Activated CD8-positive, alpha-beta T cell treated with anti-CD3 and anti-CD28 coated beads, Interleukin-2, amount 10 ng/mL, durations not matched to agents 7 days and 5 days (primary cell): ENCODE results near the gene KLK10. TPM values are rescaled to one million over a fixed set of nuclear protein-coding genes. Genes with fewer than 3 reads are reported as not detected.

Experiments
- ATAC-seq: fragments of 150-1000 bp; cut with Tn5 transposase; one replicate; pipeline ENCODE4 v1.10.0; 2021; ENCODE audit warnings: moderate library complexity
- CTCF ChIA-PET: fragments of 350-600 bp; sonication (Branson Sonifier 250); formaldehyde crosslinking; loops from one replicate; lab custom pipeline; 2021; ENCODE audit warnings: antibody characterized with exemption; lab: Charles Lee
- POLR2A ChIA-PET: fragments of 350-600 bp; sonication (Branson Sonifier 250); formaldehyde crosslinking; loops from one replicate; lab custom pipeline; 2021; ENCODE audit warnings: antibody characterized with exemption; lab: Charles Lee
- DNase-seq: peaks from one replicate; pipeline ENCODE4 v3.0.0-alpha.2; 2020
- H3K27ac Mint-ChIP-seq: one replicate; pipeline ENCODE4 v1.8.0; 2021; ENCODE audit warnings: mild to moderate bottlenecking, mixed read lengths
- H3K27me3 Mint-ChIP-seq: one replicate; pipeline ENCODE4 v1.8.0; 2021; ENCODE audit warnings: low read depth, mixed read lengths
- H3K36me3 Mint-ChIP-seq: one replicate; pipeline ENCODE4 v1.8.0; 2021; ENCODE audit warnings: low read depth, mixed read lengths
- H3K4me1 Mint-ChIP-seq: one replicate; pipeline ENCODE4 v1.8.0; 2021; ENCODE audit warnings: low read depth, mixed read lengths
- H3K4me3 Mint-ChIP-seq: one replicate; pipeline ENCODE4 v1.8.0; 2021; ENCODE audit warnings: mild to moderate bottlenecking, mixed read lengths
- H3K9me3 Mint-ChIP-seq: one replicate; pipeline ENCODE4 v1.8.0; 2022; ENCODE audit warnings: mixed read lengths; ENCODE audit not compliant: insufficient read depth
- total RNA-seq, 2 experiments: library from RNA; stranded (reverse); gene quantifications; one replicate each; pipeline ENCODE4 v1.2.3, GENCODE V29; 2021

The KLK10 gene, protein sequence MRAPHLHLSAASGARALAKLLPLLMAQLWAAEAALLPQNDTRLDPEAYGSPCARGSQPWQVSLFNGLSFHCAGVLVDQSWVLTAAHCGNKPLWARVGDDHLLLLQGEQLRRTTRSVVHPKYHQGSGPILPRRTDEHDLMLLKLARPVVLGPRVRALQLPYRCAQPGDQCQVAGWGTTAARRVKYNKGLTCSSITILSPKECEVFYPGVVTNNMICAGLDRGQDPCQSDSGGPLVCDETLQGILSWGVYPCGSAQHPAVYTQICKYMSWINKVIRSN
- total RNA-seq, result not detected

DNA sequence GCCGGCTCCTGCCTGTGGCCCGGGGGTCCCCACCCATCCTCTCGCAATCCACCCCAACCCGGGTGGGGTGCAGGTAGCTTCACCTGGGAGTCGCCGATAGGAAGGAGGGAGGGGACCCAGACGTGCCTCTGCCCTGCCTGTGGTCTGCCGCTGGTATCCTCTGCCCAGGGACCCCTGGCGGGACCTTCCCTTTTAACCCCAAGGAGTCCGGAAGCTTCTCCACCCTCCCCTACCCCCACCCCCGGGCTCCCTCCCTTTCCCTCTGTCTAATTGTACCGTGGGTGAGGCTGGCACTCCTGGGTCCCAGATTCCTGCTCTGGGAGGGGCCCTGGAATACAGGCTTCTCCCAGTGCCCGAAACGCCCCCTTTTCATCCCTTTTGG, at the start of gene KLK10:
Gene KLK10 (minus strand): TSS at position 166 of the 382 bp plus-strand sequence. CDS start 579 bp downstream, outside the sequence.
- Mint-ChIP-seq H3K27me3 (peaks cover 59% of the 10 kb centered on the region), H3K4me1 (peaks cover 20% of the 10 kb centered on the region), H3K4me3 (no peak within 1 kb of the TSS), H3K27ac (no peak within 1 kb of the TSS), H3K36me3 (no peaks in the 10 kb centered on the region), H3K9me3 (no peaks in the 10 kb centered on the region)
- no peak for DNase-seq
- ChIA-PET CTCF (no interaction called here), POLR2A (interaction anchor here (0.6 kb wide), 1 partner anchor 540 kb away, joined by 3 read pairs; no protein-coding TSS in a partner anchor)
- no peak for ATAC-seq

DNA sequence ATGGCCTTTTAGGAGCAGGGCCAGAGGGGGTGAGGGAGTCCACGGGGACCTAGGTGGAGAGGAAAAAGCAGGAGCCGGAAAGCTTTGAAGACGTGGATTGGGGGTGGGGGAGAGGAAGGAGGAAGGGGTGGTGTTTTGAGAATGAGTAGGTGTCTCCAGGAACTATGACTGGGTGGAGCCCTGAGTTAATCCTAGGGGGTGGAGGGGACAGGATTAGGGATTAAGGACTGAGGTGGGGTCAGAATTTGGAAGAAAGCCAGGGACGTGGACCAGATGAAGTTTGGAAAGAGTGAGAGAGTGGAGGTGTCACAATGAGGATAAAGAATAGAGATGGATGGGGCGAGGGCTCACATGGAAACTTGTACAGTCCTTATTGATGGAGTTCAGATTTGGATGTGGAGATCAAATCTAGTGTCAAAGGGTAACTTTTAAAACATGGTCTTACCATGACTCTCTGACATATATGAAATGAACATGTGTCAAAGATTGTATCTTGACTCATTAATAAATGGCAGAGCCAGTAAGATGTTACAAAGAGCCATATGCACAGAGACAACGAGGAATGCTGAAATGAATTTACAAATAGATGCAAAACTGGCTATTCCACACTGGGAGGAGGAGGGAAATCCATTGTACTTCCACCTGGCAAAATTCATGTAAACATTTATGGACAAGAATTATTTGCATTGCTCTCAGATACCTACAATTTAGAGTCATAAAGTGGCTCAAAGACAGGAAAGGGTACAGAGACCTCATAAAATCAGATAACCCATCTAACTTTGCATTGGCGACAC, 47.1 kb upstream of the KLK10 start:
- Mint-ChIP-seq H3K4me1 (no peaks in the 10 kb centered on the region), H3K27ac (no peak overlapping the region), H3K4me3 (no peak overlapping the region), H3K27me3 (peaks cover 32% of the 10 kb centered on the region), H3K36me3 (no peaks in the 10 kb centered on the region), H3K9me3 (no peaks in the 10 kb centered on the region)
- ATAC-seq (no peak), DNase-seq (no peak)
- CTCF ChIA-PET, result no interaction called here
- POLR2A ChIA-PET, result no interaction called here

GRCh38 chr19:51065221-51065960, 45.9 kb upstream of the KLK10 start:
- DNase-seq (no peak), ATAC-seq (no peak)
- Mint-ChIP-seq H3K27me3 (peaks cover 34% of the 10 kb centered on the region), H3K4me1 (no peaks in the 10 kb centered on the region), H3K36me3 (no peaks in the 10 kb centered on the region), H3K9me3 (no peaks in the 10 kb centered on the region), H3K4me3 (no peak overlapping the region), H3K27ac (no peak overlapping the region)
- ChIA-PET CTCF (no interaction called here), POLR2A (no interaction called here)

DNA sequence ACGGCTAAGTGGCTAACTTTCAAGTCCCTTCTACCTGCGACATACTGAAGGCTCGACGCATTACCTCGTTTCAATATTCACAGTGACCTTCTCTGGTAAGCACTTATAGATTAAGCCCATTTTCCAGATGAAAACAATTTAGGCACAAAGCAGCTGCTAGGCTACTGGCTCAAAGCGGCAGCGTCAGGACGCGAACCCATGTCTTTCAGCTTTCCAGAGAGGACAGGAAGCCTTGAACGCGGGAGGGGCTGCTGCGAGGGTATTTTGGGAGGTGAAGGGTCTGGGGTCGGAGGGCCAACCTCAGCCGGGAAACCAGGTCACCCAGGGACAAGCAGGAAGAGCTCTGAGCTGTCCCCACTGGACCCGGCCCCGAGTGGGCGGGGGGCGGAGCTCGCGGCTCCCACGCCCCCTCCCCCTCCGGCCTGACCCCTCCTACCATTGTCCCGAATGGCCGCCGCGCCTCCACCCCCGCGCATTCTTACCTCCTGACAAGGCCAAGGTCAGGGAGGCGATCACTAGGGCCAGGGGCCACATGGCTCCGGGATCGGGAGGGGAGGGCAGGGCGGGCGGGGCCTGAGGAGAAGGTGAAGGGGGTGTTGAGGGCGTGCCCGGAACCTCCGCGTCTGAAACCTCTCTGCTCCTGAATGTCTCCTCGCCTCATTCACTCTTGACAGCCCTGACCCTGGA, 45.2 kb upstream of the KLK10 start, which contains the start of gene KLK13:
Gene KLK13 (minus strand): TSS at position 559 of the 687 bp plus-strand sequence. CDS start 25 bp downstream, at position 534.
- Mint-ChIP-seq H3K9me3 (no peaks in the 10 kb centered on the region), H3K27me3 (peaks cover 33% of the 10 kb centered on the region), H3K36me3 (no peaks in the 10 kb centered on the region), H3K27ac (no peak within 1 kb of the TSS), H3K4me1 (no peaks in the 10 kb centered on the region), H3K4me3 (no peak within 1 kb of the TSS)
- ChIA-PET POLR2A (no interaction called here), CTCF (no interaction called here)
- no peak for DNase-seq
- no peak for ATAC-seq

GRCh38 chr19:51063664-51064063, 44.2 kb upstream of the KLK10 start:
- DNase-seq (no peak), ATAC-seq (no peak)
- H3K4me1 Mint-ChIP-seq, result no peaks in the 10 kb centered on the region
- no peaks in the 10 kb centered on the region for H3K36me3 Mint-ChIP-seq
- H3K27me3 Mint-ChIP-seq, result peaks cover 36% of the 10 kb centered on the region
- no peak overlapping the region for H3K27ac Mint-ChIP-seq
- no peak overlapping the region for H3K4me3 Mint-ChIP-seq
- no peaks in the 10 kb centered on the region for H3K9me3 Mint-ChIP-seq
- CTCF ChIA-PET, result interaction anchor here (1.2 kb wide), 1 partner anchor 386 kb away, joined by 3 read pairs; no protein-coding TSS in a partner anchor
- POLR2A ChIA-PET, result no interaction called here

GRCh38 chr19:51060973-51061372, 41.5 kb upstream of the KLK10 start:
- H3K27me3 Mint-ChIP-seq, result peaks cover 33% of the 10 kb centered on the region
- CTCF ChIA-PET, result no interaction called here
- ATAC-seq (no peak), DNase-seq (no peak)
- H3K27ac Mint-ChIP-seq, result no peak overlapping the region
- H3K9me3 Mint-ChIP-seq, result no peaks in the 10 kb centered on the region
- no peak overlapping the region for H3K4me3 Mint-ChIP-seq
- POLR2A ChIA-PET, result no interaction called here
- H3K36me3 Mint-ChIP-seq, result no peaks in the 10 kb centered on the region
- no peaks in the 10 kb centered on the region for H3K4me1 Mint-ChIP-seq

GRCh38 chr19:51060336-51060735, 40.8 kb upstream of the KLK10 start:
- CTCF ChIA-PET, result no interaction called here
- Mint-ChIP-seq H3K36me3 (no peaks in the 10 kb centered on the region), H3K4me3 (no peak overlapping the region), H3K27me3 (peaks cover 31% of the 10 kb centered on the region), H3K4me1 (no peaks in the 10 kb centered on the region), H3K27ac (no peak overlapping the region), H3K9me3 (no peaks in the 10 kb centered on the region)
- POLR2A ChIA-PET, result no interaction called here
- no peak for ATAC-seq
- DNase-seq, result no peak

DNA sequence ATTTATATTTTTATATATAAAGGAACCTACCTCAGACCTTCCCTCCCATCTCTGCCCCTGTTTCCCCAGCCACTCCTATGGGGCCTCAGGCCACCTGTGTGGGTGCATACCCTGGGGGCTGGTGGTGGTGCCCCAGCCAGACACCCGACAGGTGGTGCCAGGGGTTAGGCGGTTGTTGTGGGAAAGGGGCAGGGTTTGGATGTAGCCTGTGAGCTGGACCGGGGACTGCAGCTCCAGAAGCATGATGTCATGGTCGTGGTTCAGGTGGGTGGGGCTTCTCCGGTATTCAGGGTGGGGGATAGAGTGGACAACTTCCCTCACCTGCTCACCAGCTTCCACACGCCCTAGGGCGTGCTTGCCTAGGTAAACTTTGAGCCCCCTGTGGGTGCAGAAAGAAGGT, 40.2 kb upstream of the KLK10 start:
- ChIA-PET POLR2A (no interaction called here), CTCF (no interaction called here)
- DNase-seq, result no peak
- Mint-ChIP-seq H3K36me3 (no peaks in the 10 kb centered on the region), H3K4me1 (no peaks in the 10 kb centered on the region), H3K4me3 (no peak overlapping the region), H3K27me3 (peaks cover 28% of the 10 kb centered on the region), H3K9me3 (no peaks in the 10 kb centered on the region), H3K27ac (no peak overlapping the region)
- ATAC-seq, result no peak

- Mint-ChIP-seq H3K27me3 (peaks cover 25% of the 10 kb centered on the region), H3K36me3 (no peaks in the 10 kb centered on the region), H3K27ac (no peak overlapping the region), H3K9me3 (no peaks in the 10 kb centered on the region), H3K4me1 (no peaks in the 10 kb centered on the region), H3K4me3 (no peak overlapping the region)
- CTCF ChIA-PET, result no interaction called here
- POLR2A ChIA-PET, result no interaction called here
- ATAC-seq, result no peak
- DNase-seq, result no peak
These were observed 36.4 kb upstream of the KLK10 start for GRCh38 chr19:51055866-51056265.

- ChIA-PET CTCF (no interaction called here), POLR2A (no interaction called here)
- Mint-ChIP-seq H3K9me3 (no peaks in the 10 kb centered on the region), H3K27me3 (peaks cover 16% of the 10 kb centered on the region), H3K4me1 (no peaks in the 10 kb centered on the region), H3K36me3 (no peaks in the 10 kb centered on the region), H3K4me3 (no peak overlapping the region), H3K27ac (no peak overlapping the region)
- DNase-seq (no peak), ATAC-seq (no peak)
These were observed 27.5 kb upstream of the KLK10 start for GRCh38 chr19:51047031-51047335.

DNA sequence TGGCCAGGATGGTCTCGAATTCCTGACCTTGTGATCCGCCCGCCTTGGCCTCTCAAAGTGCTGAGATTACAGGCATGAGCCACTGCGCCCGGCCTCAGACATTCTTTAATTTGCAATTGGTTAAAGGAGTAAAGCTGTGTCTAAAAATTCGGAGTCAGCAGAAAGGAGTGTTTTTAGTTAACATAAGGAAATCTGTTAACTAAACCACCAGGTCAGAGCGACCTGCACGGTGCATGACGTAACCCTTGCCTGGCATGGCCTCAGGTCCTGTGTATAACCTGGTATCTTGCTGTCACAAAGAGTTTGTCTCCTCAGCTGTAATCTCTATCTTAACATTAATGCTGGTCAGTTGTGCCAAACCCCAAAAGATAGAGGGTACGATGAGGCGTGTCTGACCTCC, 24.8 kb upstream of the KLK10 start:
- no peak overlapping the region for H3K4me3 Mint-ChIP-seq
- DNase-seq (no peak), ATAC-seq (no peak)
- peaks cover 14% of the 10 kb centered on the region for H3K27me3 Mint-ChIP-seq
- POLR2A ChIA-PET, result no interaction called here
- no peak overlapping the region for H3K27ac Mint-ChIP-seq
- H3K4me1 Mint-ChIP-seq, result no peaks in the 10 kb centered on the region
- H3K36me3 Mint-ChIP-seq, result no peaks in the 10 kb centered on the region
- CTCF ChIA-PET, result no interaction called here
- H3K9me3 Mint-ChIP-seq, result no peaks in the 10 kb centered on the region
